Upper lobe of left lung (tissue), 4 donors: ENCODE results near the gene TADA1.

Experiments used
- CTCF ChIP-seq, 6 experiments: fragments of 450-650 bp in 4 of 6; fragments of 200-600 bp in 2 of 6; sonication (generic) in 2 of 6; IDR thresholded peaks; one replicate each; pipeline ENCODE4 v1.5.1; 2016 to 2019; ENCODE audit warnings: antibody characterized with exemption in 6 of 6
- EP300 ChIP-seq, 4 donors: sonication (generic); formaldehyde crosslinking; IDR thresholded peaks; one replicate each; pipeline ENCODE4 v1.5.1; 2017; ENCODE audit warnings: antibody characterized with exemption in 4 of 4, control low read depth in 2 of 4
- POLR2A ChIP-seq, 4 donors: fragments of 450-650 bp; IDR thresholded peaks; one replicate each; pipeline ENCODE4 v1.5.1; 2016 to 2017; ENCODE audit warnings: antibody characterized with exemption in 4 of 4, mild to moderate bottlenecking in 2 of 4

DNA sequence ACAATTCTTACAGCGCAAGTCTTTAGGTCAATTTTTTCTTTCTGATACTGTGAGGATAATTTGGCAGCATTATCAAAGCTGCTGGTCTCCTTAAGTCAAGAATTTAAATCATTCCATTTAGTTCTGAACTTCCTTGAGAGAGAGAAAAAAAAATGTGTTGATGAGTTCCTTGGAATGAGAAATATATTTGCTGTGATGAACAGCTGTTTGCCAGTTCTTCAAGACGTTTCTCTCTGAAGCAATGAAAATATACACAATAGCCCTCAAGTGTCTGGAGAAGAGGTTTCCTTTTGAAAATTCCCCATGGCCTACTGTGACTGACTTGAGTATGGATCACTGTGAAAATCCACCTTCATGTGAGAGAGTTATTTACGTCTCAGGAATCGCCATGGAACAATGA, 31.0 kb upstream of the TADA1 start:
- TF ChIP-seq POLR2A (IDR thresholded peaks at IDR 0.05) (no peak), EP300 (IDR thresholded peaks at IDR 0.05) (no peak), CTCF (IDR thresholded peaks at IDR 0.05) (no peak)
